GM23338 (cell line): Measurements from ENCODE around the gene ADCY3. TPM values are rescaled to one million over a fixed set of nuclear protein-coding genes. Genes with fewer than 3 reads are reported as not detected.

Experiments
- ATAC-seq: fragments of 200-7000 bp; cut with Tn5 transposase; 3 replicates; pipeline ENCODE4 v1.9.1; 2020
- DNase-seq: peaks from one replicate; pipeline ENCODE4 v3.0.0-alpha.2; 2015; ENCODE audit warnings: low spot score
- H2AFZ ChIP-seq: fragments of 200-600 bp; sonication (generic); 2 replicates; pipeline ENCODE4 v1.8.0; 2016; ENCODE audit warnings: antibody characterized with exemption, mild to moderate bottlenecking, moderate library complexity
- H3F3A ChIP-seq: fragments of 200-600 bp; sonication (generic); replicated peaks from 2 replicates; pipeline ENCODE4 v1.8.0; 2017; ENCODE audit warnings: antibody characterized with exemption, mixed run types, low read depth
- H3K27ac ChIP-seq: fragments of 200-600 bp; sonication (generic); 2 replicates; pipeline ENCODE4 v1.6.1; 2016; ENCODE audit warnings: low read depth
- H3K27me3 ChIP-seq: fragments of 200-600 bp; sonication (generic); 2 replicates; pipeline ENCODE4 v1.8.0; 2016; ENCODE audit warnings: mild to moderate bottlenecking, mixed run types, moderate library complexity; ENCODE audit not compliant: insufficient read depth
- H3K36me3 ChIP-seq: fragments of 200-600 bp; sonication (generic); 2 replicates; pipeline ENCODE4 v1.8.0; 2016; ENCODE audit warnings: mild to moderate bottlenecking; ENCODE audit not compliant: insufficient read depth
- H3K4me1 ChIP-seq: fragments of 200-600 bp; sonication (generic); 2 replicates; pipeline ENCODE4 v1.8.0; 2016; ENCODE audit warnings: mild to moderate bottlenecking, moderate library complexity; ENCODE audit not compliant: insufficient read depth
- H3K4me2 ChIP-seq: fragments of 200-600 bp; sonication (generic); 2 replicates; pipeline ENCODE4 v1.7.1; 2017; ENCODE audit warnings: mixed run types
- H3K4me3 ChIP-seq: fragments of 200-600 bp; sonication (generic); 2 replicates; pipeline ENCODE4 v1.6.1; 2016; ENCODE audit warnings: mixed run types
- H3K79me2 ChIP-seq: fragments of 200-600 bp; sonication (generic); replicated peaks from 2 replicates; pipeline ENCODE4 v1.8.0; 2017; ENCODE audit warnings: mild to moderate bottlenecking; ENCODE audit not compliant: insufficient read depth
- H3K9me2 ChIP-seq: fragments of 200-600 bp; sonication (generic); 2 replicates; pipeline ENCODE4 v1.8.0; 2017; ENCODE audit not compliant: insufficient read depth
- H4K20me1 ChIP-seq: fragments of 200-600 bp; sonication (generic); replicated peaks from 2 replicates; pipeline ENCODE4 v1.8.0; 2017; ENCODE audit warnings: mild to moderate bottlenecking; ENCODE audit not compliant: insufficient read depth
- H3K27ac Mint-ChIP-seq: 2 replicates; pipeline ENCODE4 v1.8.0; 2020; ENCODE audit warnings: inconsistent platforms, mild to moderate bottlenecking, moderate library complexity, mixed read lengths
- H3K27me3 Mint-ChIP-seq: 3 replicates; pipeline ENCODE4 v1.8.0; 2022; ENCODE audit warnings: low read depth, mild to moderate bottlenecking, moderate library complexity, mixed read lengths, inconsistent platforms; ENCODE audit not compliant: insufficient read depth, poor library complexity
- H3K36me3 Mint-ChIP-seq: 3 replicates; pipeline ENCODE4 v1.8.0; 2021; ENCODE audit warnings: low read depth, mild to moderate bottlenecking, inconsistent platforms, moderate library complexity, mixed read lengths
- H3K4me1 Mint-ChIP-seq: 3 replicates; pipeline ENCODE4 v1.8.0; 2020; ENCODE audit warnings: mild to moderate bottlenecking, inconsistent platforms, mixed read lengths
- H3K4me3 Mint-ChIP-seq: 3 replicates; pipeline ENCODE4 v1.8.0; 2021; ENCODE audit warnings: moderate library complexity, mild to moderate bottlenecking, inconsistent platforms, mixed read lengths
- H3K9me3 Mint-ChIP-seq: 3 replicates; pipeline ENCODE4 v1.8.0; 2020; ENCODE audit warnings: moderate library complexity, mild to moderate bottlenecking, inconsistent platforms, mixed read lengths
- CREB1 ChIP-seq: fragments of 250-450 bp; sonication (Bioruptor Pico); IDR thresholded peaks from 2 replicates; pipeline ENCODE4 v1.5.0; 2020; ENCODE audit warnings: low read depth, mild to moderate bottlenecking, moderate library complexity
- JUNB ChIP-seq: IDR thresholded peaks from one replicate; pipeline ENCODE4 v1.6.1; 2016; ENCODE audit warnings: antibody characterized with exemption; ENCODE audit not compliant: unreplicated experiment
- POLR2AphosphoS5 ChIP-seq: IDR thresholded peaks from 2 replicates; pipeline ENCODE4 v1.6.1; 2016; ENCODE audit warnings: antibody characterized with exemption, low read depth
- ZNF331 ChIP-seq: fragments of 250-450 bp; sonication (Bioruptor Pico); IDR thresholded peaks from 2 replicates; pipeline ENCODE4 v1.5.0; 2020; ENCODE audit warnings: low read depth, mild to moderate bottlenecking, moderate library complexity
- polyA plus RNA-seq: library from polyadenylated mRNA; unstranded; fragments of >200 nt; fragmentation: Nextera tagmentation; extraction: Ambion mirVana; gene quantifications from 2 replicates; pipeline ENCODE4 v1.2.1, GENCODE V29; 2016
- total RNA-seq: library from RNA; depleted of rRNA; stranded (reverse); fragments of >200 nt; shearing (Covaris generic); gene quantifications from 2 replicates; pipeline ENCODE4 v1.2.3, GENCODE V29; 2014
- TF ChIP-seq, protein P1 (sequence below): fragments of 250-450 bp; sonication (Bioruptor Pico); IDR thresholded peaks from 2 replicates; pipeline ENCODE4 v1.5.0; 2020; ENCODE audit warnings: mild to moderate bottlenecking, moderate library complexity
- TF ChIP-seq, protein P2 (sequence below), 2 experiments: fragments of 200-600 bp in 1 of 2; sonication (generic) in 1 of 2; conservative IDR thresholded peaks; 2 replicates each; pipeline versions ENCODE4 v1.5.1 to v1.6.1; 2016 to 2017; ENCODE audit warnings: antibody characterized with exemption in 2 of 2, low read depth in 2 of 2, mild to moderate bottlenecking in 2 of 2, moderate library complexity in 1 of 2
- TF ChIP-seq, protein P3 (sequence below): IDR thresholded peaks from 2 replicates; pipeline ENCODE4 v1.6.1; 2016; ENCODE audit warnings: antibody characterized with exemption

The ADCY3 gene
- total and polyA plus RNA-seq, 2 experiments from 2014 or later, result 9.7 to 32.4 TPM

DNA sequence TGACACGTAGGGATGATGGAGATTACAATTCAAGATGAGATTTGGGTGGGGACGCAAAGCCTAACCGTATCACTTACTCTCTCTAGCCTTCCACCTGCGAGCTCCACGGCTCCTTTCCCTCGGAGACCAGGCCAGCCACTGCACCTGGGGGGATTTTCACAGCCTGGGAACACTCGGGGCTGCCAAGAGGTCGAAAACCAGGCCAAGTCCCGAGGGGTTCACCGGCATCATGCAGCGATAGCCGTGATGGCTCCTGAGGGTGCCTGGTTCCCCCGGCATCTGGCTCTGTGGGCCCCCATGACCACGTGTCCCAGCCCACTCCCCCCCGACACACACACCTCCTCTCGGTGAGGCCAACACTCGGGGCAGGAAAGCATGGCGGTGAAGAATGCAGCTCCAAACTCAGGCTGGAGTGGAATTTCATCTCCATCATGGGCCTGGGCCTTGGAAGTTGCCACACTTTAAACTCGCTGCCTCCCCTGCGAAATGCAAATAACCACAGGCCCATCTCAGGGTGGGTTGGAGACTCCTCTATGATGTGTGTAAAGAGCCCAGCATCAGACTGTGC lies 32.6 kb downstream of the ADCY3 start (continued):
- TF ChIP-seq, protein P1, sequence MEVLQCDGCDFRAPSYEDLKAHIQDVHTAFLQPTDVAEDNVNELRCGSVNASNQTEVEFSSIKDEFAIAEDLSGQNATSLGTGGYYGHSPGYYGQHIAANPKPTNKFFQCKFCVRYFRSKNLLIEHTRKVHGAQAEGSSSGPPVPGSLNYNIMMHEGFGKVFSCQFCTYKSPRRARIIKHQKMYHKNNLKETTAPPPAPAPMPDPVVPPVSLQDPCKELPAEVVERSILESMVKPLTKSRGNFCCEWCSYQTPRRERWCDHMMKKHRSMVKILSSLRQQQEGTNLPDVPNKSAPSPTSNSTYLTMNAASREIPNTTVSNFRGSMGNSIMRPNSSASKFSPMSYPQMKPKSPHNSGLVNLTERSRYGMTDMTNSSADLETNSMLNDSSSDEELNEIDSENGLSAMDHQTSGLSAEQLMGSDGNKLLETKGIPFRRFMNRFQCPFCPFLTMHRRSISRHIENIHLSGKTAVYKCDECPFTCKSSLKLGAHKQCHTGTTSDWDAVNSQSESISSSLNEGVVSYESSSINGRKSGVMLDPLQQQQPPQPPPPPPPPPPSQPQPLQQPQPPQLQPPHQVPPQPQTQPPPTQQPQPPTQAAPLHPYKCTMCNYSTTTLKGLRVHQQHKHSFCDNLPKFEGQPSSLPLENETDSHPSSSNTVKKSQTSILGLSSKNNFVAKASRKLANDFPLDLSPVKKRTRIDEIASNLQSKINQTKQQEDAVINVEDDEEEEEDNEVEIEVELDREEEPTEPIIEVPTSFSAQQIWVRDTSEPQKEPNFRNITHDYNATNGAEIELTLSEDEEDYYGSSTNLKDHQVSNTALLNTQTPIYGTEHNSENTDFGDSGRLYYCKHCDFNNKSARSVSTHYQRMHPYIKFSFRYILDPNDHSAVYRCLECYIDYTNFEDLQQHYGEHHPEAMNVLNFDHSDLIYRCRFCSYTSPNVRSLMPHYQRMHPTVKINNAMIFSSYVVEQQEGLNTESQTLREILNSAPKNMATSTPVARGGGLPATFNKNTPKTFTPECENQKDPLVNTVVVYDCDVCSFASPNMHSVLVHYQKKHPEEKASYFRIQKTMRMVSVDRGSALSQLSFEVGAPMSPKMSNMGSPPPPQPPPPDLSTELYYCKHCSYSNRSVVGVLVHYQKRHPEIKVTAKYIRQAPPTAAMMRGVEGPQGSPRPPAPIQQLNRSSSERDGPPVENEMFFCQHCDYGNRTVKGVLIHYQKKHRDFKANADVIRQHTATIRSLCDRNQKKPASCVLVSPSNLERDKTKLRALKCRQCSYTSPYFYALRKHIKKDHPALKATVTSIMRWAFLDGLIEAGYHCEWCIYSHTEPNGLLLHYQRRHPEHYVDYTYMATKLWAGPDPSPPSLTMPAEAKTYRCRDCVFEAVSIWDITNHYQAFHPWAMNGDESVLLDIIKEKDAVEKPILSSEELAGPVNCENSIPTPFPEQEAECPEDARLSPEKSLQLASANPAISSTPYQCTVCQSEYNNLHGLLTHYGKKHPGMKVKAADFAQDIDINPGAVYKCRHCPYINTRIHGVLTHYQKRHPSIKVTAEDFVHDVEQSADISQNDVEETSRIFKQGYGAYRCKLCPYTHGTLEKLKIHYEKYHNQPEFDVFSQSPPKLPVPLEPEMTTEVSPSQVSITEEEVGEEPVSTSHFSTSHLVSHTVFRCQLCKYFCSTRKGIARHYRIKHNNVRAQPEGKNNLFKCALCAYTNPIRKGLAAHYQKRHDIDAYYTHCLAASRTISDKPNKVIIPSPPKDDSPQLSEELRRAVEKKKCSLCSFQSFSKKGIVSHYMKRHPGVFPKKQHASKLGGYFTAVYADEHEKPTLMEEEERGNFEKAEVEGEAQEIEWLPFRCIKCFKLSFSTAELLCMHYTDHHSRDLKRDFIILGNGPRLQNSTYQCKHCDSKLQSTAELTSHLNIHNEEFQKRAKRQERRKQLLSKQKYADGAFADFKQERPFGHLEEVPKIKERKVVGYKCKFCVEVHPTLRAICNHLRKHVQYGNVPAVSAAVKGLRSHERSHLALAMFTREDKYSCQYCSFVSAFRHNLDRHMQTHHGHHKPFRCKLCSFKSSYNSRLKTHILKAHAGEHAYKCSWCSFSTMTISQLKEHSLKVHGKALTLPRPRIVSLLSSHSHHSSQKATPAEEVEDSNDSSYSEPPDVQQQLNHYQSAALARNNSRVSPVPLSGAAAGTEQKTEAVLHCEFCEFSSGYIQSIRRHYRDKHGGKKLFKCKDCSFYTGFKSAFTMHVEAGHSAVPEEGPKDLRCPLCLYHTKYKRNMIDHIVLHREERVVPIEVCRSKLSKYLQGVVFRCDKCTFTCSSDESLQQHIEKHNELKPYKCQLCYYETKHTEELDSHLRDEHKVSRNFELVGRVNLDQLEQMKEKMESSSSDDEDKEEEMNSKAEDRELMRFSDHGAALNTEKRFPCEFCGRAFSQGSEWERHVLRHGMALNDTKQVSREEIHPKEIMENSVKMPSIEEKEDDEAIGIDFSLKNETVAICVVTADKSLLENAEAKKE, result no peak
- TF ChIP-seq, protein P2, sequence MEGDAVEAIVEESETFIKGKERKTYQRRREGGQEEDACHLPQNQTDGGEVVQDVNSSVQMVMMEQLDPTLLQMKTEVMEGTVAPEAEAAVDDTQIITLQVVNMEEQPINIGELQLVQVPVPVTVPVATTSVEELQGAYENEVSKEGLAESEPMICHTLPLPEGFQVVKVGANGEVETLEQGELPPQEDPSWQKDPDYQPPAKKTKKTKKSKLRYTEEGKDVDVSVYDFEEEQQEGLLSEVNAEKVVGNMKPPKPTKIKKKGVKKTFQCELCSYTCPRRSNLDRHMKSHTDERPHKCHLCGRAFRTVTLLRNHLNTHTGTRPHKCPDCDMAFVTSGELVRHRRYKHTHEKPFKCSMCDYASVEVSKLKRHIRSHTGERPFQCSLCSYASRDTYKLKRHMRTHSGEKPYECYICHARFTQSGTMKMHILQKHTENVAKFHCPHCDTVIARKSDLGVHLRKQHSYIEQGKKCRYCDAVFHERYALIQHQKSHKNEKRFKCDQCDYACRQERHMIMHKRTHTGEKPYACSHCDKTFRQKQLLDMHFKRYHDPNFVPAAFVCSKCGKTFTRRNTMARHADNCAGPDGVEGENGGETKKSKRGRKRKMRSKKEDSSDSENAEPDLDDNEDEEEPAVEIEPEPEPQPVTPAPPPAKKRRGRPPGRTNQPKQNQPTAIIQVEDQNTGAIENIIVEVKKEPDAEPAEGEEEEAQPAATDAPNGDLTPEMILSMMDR (conservative IDR thresholded peaks at IDR 0.05; ENCODE audit: low read depth in 2 of 2), result no peak
- no peak for TF ChIP-seq CREB1
- no peak for TF ChIP-seq JUNB

DNA sequence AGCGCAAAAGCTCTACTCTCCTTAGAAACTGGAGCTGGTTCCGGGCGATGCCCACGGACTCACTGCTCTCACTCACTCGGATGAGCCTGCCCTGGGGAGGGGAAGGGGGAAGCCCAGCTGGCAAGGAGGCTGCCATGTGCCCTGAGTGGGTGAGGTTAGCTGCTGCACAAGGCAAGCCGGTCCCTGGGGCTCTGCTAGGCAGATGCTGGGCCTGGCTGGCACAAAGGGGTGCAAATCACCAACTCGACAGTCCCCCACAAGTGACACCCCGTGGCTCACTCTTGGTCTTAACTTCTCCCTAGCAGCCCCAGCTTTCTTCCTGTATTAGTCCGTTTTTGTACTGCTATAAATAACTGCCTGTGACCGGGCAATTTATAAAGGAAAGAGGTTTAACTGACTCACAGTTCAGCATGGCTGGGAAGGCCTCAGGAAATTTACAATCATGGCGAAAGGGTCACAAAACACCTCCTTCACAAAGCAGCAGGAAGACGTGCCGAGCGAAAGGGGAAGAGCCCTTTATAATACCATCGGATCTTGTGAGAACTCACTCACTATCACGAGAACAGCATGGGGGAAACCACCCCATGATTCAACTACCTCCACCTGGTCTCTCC lies 33.2 kb downstream of the ADCY3 start:
- DNase-seq (no peak), ATAC-seq (no peak)
- no peak overlapping the region for H3K27ac Mint-ChIP-seq

More for the DNA sequence above, 33.2 kb downstream of the ADCY3 start:
- Histone ChIP-seq H3K4me2 (no peak overlapping the region), H3F3A (no peaks in the 10 kb centered on the region), H3K27ac (no peak overlapping the region), H3K79me2 (no peaks in the 10 kb centered on the region), H3K4me3 (no peak overlapping the region), H3K9me2 (no peaks in the 10 kb centered on the region; the same call in 1 of the 2 replicates), H2AFZ (no peak overlapping the region), H3K27me3 (no peaks in the 10 kb centered on the region), H4K20me1 (no peaks in the 10 kb centered on the region; the same call in 1 of the 2 replicates), H3K36me3 (no peaks in the 10 kb centered on the region), H3K4me1 (no peaks in the 10 kb centered on the region)
- Mint-ChIP-seq H3K9me3 (no peaks in the 10 kb centered on the region), H3K4me3 (no peak overlapping the region), H3K4me1 (peaks cover 18% of the 10 kb centered on the region), H3K27me3 (peaks cover 4% of the 10 kb centered on the region), H3K36me3 (no peaks in the 10 kb centered on the region; the same call in 2 of the 3 replicates)
- TF ChIP-seq ZNF331, result no peak
- TF ChIP-seq, protein P3, sequence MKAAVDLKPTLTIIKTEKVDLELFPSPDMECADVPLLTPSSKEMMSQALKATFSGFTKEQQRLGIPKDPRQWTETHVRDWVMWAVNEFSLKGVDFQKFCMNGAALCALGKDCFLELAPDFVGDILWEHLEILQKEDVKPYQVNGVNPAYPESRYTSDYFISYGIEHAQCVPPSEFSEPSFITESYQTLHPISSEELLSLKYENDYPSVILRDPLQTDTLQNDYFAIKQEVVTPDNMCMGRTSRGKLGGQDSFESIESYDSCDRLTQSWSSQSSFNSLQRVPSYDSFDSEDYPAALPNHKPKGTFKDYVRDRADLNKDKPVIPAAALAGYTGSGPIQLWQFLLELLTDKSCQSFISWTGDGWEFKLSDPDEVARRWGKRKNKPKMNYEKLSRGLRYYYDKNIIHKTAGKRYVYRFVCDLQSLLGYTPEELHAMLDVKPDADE, result no peak
- TF ChIP-seq JUNB, result no peak
- no peak for TF ChIP-seq POLR2AphosphoS5
